C4-2B (cell line): Measurements from ENCODE around the gene ETV5.

Experiments
- H3K27ac ChIP-seq: fragments of 450-650 bp; 2 replicates; pipeline ENCODE4 v1.5.1; 2017
- CTCF ChIP-seq: fragments of 450-650 bp; conservative IDR thresholded peaks from 2 replicates; pipeline ENCODE4 v1.5.1; 2017; ENCODE audit warnings: mild to moderate bottlenecking
- ZFX ChIP-seq: fragments of 450-650 bp; IDR thresholded peaks from 2 replicates; pipeline ENCODE4 v1.6.1; 2017

The ETV5 gene

GRCh38 chr3:186133980-186134379, 25.1 kb upstream of the ETV5 start:
- TF ChIP-seq CTCF = no peak
- TF ChIP-seq ZFX = no peak

GRCh38 chr3:186132487-186132886, 23.6 kb upstream of the ETV5 start:
- H3K27ac ChIP-seq = no peak overlapping the region
- TF ChIP-seq ZFX (no peak), CTCF (no peak)

More at GRCh38 chr3:186133980-186134379, 25.1 kb upstream of the ETV5 start:
- no peak overlapping the region for H3K27ac ChIP-seq

- no peak for TF ChIP-seq ZFX
- no peak for TF ChIP-seq CTCF
- no peak overlapping the region for H3K27ac ChIP-seq
Observed at GRCh38 chr3:186129206-186129605, 20.3 kb upstream of the ETV5 start.

GRCh38 chr3:186128158-186128557, 19.3 kb upstream of the ETV5 start:
- no peak for TF ChIP-seq ZFX
- no peak for TF ChIP-seq CTCF
- H3K27ac ChIP-seq = no peak overlapping the region

GRCh38 chr3:186127463-186127862, 18.6 kb upstream of the ETV5 start:
- TF ChIP-seq ZFX = no peak
- no peak for TF ChIP-seq CTCF
- no peak overlapping the region for H3K27ac ChIP-seq

GRCh38 chr3:186125118-186125517, 16.2 kb upstream of the ETV5 start:
- TF ChIP-seq ZFX (no peak), CTCF (no peak)

GRCh38 chr3:186124592-186124991, 15.7 kb upstream of the ETV5 start:
- TF ChIP-seq ZFX (no peak), CTCF (no peak)
- no peak overlapping the region for H3K27ac ChIP-seq

More at GRCh38 chr3:186125118-186125517, 16.2 kb upstream of the ETV5 start:
- no peak overlapping the region for H3K27ac ChIP-seq
